Sigmoid colon (tissue), 7 donors: Measurements from ENCODE around the gene RPL19. TPM values are rescaled to one million over a fixed set of nuclear protein-coding genes. Genes with fewer than 3 reads are reported as not detected.

Source experiments
- DNase-seq: peaks from one replicate; pipeline ENCODE4 v3.0.0-alpha.2; 2019
- H3K27ac ChIP-seq, 4 donors: fragments of 200-600 bp; sonication (generic); one replicate each; pipeline ENCODE4 v1.5.1; 2016 to 2019; ENCODE audit warnings: mild to moderate bottlenecking in 1 of 4
- H3K27me3 ChIP-seq, 3 donors: fragments of 200-600 bp; sonication (generic); one replicate each; pipeline ENCODE4 v1.5.1; 2019; ENCODE audit warnings: mild to moderate bottlenecking in 1 of 3
- H3K36me3 ChIP-seq, 4 donors: fragments of 200-600 bp; sonication (generic); one replicate each; pipeline ENCODE4 v1.5.1; 2016 to 2019
- H3K4me1 ChIP-seq, 4 donors: fragments of 200-600 bp; sonication (generic); one replicate each; pipeline ENCODE4 v1.5.1; 2017 to 2019
- H3K4me3 ChIP-seq, 4 donors: fragments of 200-600 bp; sonication (generic); one replicate each; pipeline ENCODE4 v1.5.1; 2017 to 2019; ENCODE audit warnings: mild to moderate bottlenecking in 2 of 4, moderate library complexity in 1 of 4
- H3K9me3 ChIP-seq, 4 donors: fragments of 200-600 bp in 3 of 4; sonication (generic) in 3 of 4; one replicate each; pipeline versions ENCODE4 v1.5.1 to v1.6.1; 2013 to 2019
- CTCF ChIP-seq, 4 experiments: fragments of 450-650 bp in 3 of 4; fragments of 200-600 bp in 1 of 4; IDR thresholded peaks; one replicate each; pipeline ENCODE4 v1.5.1; 2016 to 2019; ENCODE audit warnings: antibody characterized with exemption in 4 of 4, mild to moderate bottlenecking in 3 of 4, moderate library complexity in 2 of 4
- EP300 ChIP-seq, 4 donors: sonication (generic); formaldehyde crosslinking; IDR thresholded peaks; one replicate each; pipeline ENCODE4 v1.6.1; 2017; ENCODE audit warnings: antibody characterized with exemption in 4 of 4
- POLR2A ChIP-seq, 2 donors: fragments of 450-650 bp; IDR thresholded peaks; one replicate each; pipeline ENCODE4 v1.6.1; 2016; ENCODE audit warnings: antibody characterized with exemption in 2 of 2, mild to moderate bottlenecking in 2 of 2, moderate library complexity in 2 of 2
- POLR2AphosphoS5 ChIP-seq, 4 donors: sonication (generic); formaldehyde crosslinking; IDR thresholded peaks; one replicate each; pipeline ENCODE4 v1.6.1; 2017; ENCODE audit warnings: antibody characterized with exemption in 4 of 4
- WGBS, 2 donors: extraction: QIAGEN DNeasy Blood & Tissue Kit; methylation state at CpG; one replicate each; pipeline ENCODE4 v1.1.7; 2013; 5-methylcytosine and 5-hydroxymethylcytosine counted together
- intact Hi-C: fragments of 100-400 bp; cut with DNase I; formaldehyde crosslinking; loops from one replicate; pipeline ENCODE4 v1.15.1; 2023
- polyA plus RNA-seq, 3 donors: library from polyadenylated mRNA; stranded (reverse); fragments of 200-250 nt; gene quantifications; one replicate each; pipeline ENCODE4 v1.2.3, GENCODE V29; 2013
- total RNA-seq, 4 donors: library from RNA; depleted of rRNA; stranded (reverse); fragments of >200 nt; gene quantifications; one replicate each; pipeline ENCODE4 v1.1.0, GENCODE V29; 2016
- donor health status: healthy with polysubstance abuse.
- donor health status: Bipolar disorder and iron deficiency.
- donor health status: healthy.

The RPL19 gene
- total and polyA plus RNA-seq, 7 donors, result 2,689 to 4,685 (median 3,919) TPM

- peak; percentile 74 for DNase-seq
- intact Hi-C loops, result loop anchor here (2.0 to 5.0 kb wide), 2 partner anchors 25 to 65 kb away; partner anchors contain the start of gene ARL5C
- H3K9me3 ChIP-seq, result no peaks in the 10 kb centered on the region
- 13 to 15% methylated on average over 22 of the region's 22 CpGs for WGBS, 2 donors
- H3K4me1 ChIP-seq, result peaks cover 0 to 13% (median 10%) of the 10 kb centered on the region in 4 donors
- H3K27me3 ChIP-seq, result peaks cover 9 to 81% (median 37%) of the 10 kb centered on the region in 3 donors
- TF ChIP-seq CTCF (IDR thresholded peaks at IDR 0.05) (peak; percentile 51 to 84 (median 64)), POLR2A (IDR thresholded peaks at IDR 0.05) (no peak)
- H3K27ac ChIP-seq, result no peak overlapping the region
- H3K36me3 ChIP-seq, result no peaks in the 10 kb centered on the region
- H3K4me3 ChIP-seq, result peak overlapping the region in 1 of 4 donors; percentile 1
These were observed 31.8 kb downstream of the RPL19 start for GRCh38 chr17:39231591-39232551.

GRCh38 chr17:39235555-39236449 is 35.7 kb downstream of the RPL19 start:
- TF ChIP-seq POLR2AphosphoS5 (IDR thresholded peaks at IDR 0.05) (no peak), POLR2A (IDR thresholded peaks at IDR 0.05) (no peak), EP300 (IDR thresholded peaks at IDR 0.05) (no peak), CTCF (IDR thresholded peaks at IDR 0.05) (no peak)
- peaks cover 0 to 13% (median 10%) of the 10 kb centered on the region in 4 donors for H3K4me1 ChIP-seq
- intact Hi-C loops, result no loop called here
- no peaks in the 10 kb centered on the region for H3K9me3 ChIP-seq
- peaks cover 12 to 69% (median 32%) of the 10 kb centered on the region in 3 donors for H3K27me3 ChIP-seq
- no peak overlapping the region for H3K4me3 ChIP-seq
- no peak for DNase-seq
- WGBS, 2 donors, result 29 to 43% methylated on average over 18 of the region's 18 CpGs
- H3K36me3 ChIP-seq, result no peaks in the 10 kb centered on the region
- H3K27ac ChIP-seq, result no peak overlapping the region

- Histone ChIP-seq H3K27ac (no peak overlapping the region), H3K4me3 (no peak overlapping the region), H3K27me3 (peaks cover 5 to 62% (median 30%) of the 10 kb centered on the region in 3 donors), H3K9me3 (no peaks in the 10 kb centered on the region), H3K4me1 (peaks cover 0 to 8% (median 8%) of the 10 kb centered on the region in 4 donors), H3K36me3 (no peaks in the 10 kb centered on the region)
- intact Hi-C loops, result no loop called here
- DNase-seq, result no peak
- no peak for TF ChIP-seq POLR2A (IDR thresholded peaks at IDR 0.05)
- no peak for TF ChIP-seq EP300 (IDR thresholded peaks at IDR 0.05)
- TF ChIP-seq CTCF (IDR thresholded peaks at IDR 0.05), result no peak
- TF ChIP-seq POLR2AphosphoS5 (IDR thresholded peaks at IDR 0.05), result no peak
- WGBS, 2 donors, result 48 to 67% methylated on average over 5 of the region's 5 CpGs
These were observed 36.4 kb downstream of the RPL19 start for GRCh38 chr17:39236450-39236927.

GRCh38 chr17:39236981-39237441 is 36.9 kb downstream of the RPL19 start:
- H3K9me3 ChIP-seq, result no peaks in the 10 kb centered on the region
- DNase-seq, result no peak
- H3K27me3 ChIP-seq, result peaks cover 4 to 57% (median 25%) of the 10 kb centered on the region in 3 donors
- WGBS, 2 donors, result 71 to 89% methylated on average over 6 of the region's 6 CpGs
- H3K36me3 ChIP-seq, result no peaks in the 10 kb centered on the region
- intact Hi-C loops, result no loop called here
- no peak overlapping the region for H3K27ac ChIP-seq
- peaks cover 0 to 3% (median 3%) of the 10 kb centered on the region in 4 donors for H3K4me1 ChIP-seq
- TF ChIP-seq EP300 (IDR thresholded peaks at IDR 0.05) (no peak), POLR2AphosphoS5 (IDR thresholded peaks at IDR 0.05) (no peak), CTCF (IDR thresholded peaks at IDR 0.05) (no peak), POLR2A (IDR thresholded peaks at IDR 0.05) (no peak)
- no peak overlapping the region for H3K4me3 ChIP-seq
